ENCODE data around the gene GCK.

DNA sequence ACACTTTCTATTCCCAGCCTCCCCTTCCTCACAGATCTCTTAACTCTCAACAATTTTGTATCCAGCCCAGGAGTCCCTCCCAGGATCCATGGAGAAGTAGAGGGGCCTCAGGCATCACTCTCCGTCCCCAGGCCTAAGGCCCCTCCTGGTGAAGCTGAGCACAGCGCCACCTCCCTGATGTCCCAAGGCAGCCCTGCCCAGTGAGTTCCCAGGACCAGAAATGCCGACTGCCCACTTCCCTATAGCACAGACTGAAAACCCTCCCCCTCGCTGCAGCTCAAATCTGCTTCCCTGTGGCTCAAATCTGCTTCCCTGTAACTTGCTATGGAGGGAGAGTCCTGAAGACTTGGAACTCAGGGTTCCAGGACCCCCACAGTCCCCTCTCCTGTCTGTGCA lies 47.1 kb upstream of the GCK start:
- TF ChIP-seq, protein P1, sequence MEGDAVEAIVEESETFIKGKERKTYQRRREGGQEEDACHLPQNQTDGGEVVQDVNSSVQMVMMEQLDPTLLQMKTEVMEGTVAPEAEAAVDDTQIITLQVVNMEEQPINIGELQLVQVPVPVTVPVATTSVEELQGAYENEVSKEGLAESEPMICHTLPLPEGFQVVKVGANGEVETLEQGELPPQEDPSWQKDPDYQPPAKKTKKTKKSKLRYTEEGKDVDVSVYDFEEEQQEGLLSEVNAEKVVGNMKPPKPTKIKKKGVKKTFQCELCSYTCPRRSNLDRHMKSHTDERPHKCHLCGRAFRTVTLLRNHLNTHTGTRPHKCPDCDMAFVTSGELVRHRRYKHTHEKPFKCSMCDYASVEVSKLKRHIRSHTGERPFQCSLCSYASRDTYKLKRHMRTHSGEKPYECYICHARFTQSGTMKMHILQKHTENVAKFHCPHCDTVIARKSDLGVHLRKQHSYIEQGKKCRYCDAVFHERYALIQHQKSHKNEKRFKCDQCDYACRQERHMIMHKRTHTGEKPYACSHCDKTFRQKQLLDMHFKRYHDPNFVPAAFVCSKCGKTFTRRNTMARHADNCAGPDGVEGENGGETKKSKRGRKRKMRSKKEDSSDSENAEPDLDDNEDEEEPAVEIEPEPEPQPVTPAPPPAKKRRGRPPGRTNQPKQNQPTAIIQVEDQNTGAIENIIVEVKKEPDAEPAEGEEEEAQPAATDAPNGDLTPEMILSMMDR (IDR thresholded peaks at IDR 0.05) = no peak
- TF ChIP-seq POLR2A (IDR thresholded peaks at IDR 0.05) = no peak

Data from Peyer's patch (tissue), 4 donors.